H1 (cell line): ENCODE results near the gene ZNF775. TPM values are rescaled to one million over a fixed set of nuclear protein-coding genes. Genes with fewer than 3 reads are reported as not detected.

ENCODE experiments used
- CTCF ChIA-PET: fragments of 300-600 bp; sonication (Branson Sonifier 250); formaldehyde crosslinking; loops from one replicate; lab custom pipeline; 2021; ENCODE audit not compliant: partially characterized antibody; lab: Charles Lee
- POLR2A ChIA-PET: fragments of 300-600 bp; sonication (Branson Sonifier 250); formaldehyde crosslinking; loops from one replicate; lab custom pipeline; 2021; ENCODE audit warnings: inconsistent platforms; ENCODE audit not compliant: partially characterized antibody; lab: Charles Lee
- DNase-seq, 2 experiments: peaks; one replicate each; pipeline versions ENCODE4 v3.0.0 to v3.0.0-alpha.2; 2010 to 2022; ENCODE audit warnings: low spot score in 2 of 2, low read depth in 1 of 2, mixed read lengths in 1 of 2
- FAIRE-seq: peaks from 2 replicates; lab custom pipeline; 2011; peaks lifted over from hg19 to GRCh38; lab: Jason Lieb, UNC
- H2AFZ ChIP-seq: 2 replicates; pipeline ENCODE4 v1.8.1; 2012; ENCODE audit warnings: low read length, inconsistent platforms
- H2AK5ac ChIP-seq: 2 replicates; pipeline ENCODE4 v1.6.1; 2013; ENCODE audit warnings: low read depth, low read length
- H2BK120ac ChIP-seq: replicated peaks from 2 replicates; pipeline ENCODE3; 2013; ENCODE audit warnings: low read depth, low read length, inconsistent platforms
- H2BK12ac ChIP-seq: 2 replicates; pipeline ENCODE4 v1.6.1; 2013; ENCODE audit warnings: low read depth, low read length
- H2BK15ac ChIP-seq: 2 replicates; pipeline ENCODE4 v1.6.1; 2013; ENCODE audit warnings: low read length
- H2BK20ac ChIP-seq: 2 replicates; pipeline ENCODE4 v1.6.1; 2013; ENCODE audit warnings: low read length
- H2BK5ac ChIP-seq: 2 replicates; pipeline ENCODE4 v1.6.1; 2013; ENCODE audit warnings: low read depth, low read length
- H3K14ac ChIP-seq: 2 replicates; pipeline ENCODE4 v1.6.1; 2013; ENCODE audit warnings: inconsistent platforms; ENCODE audit not compliant: insufficient read length
- H3K18ac ChIP-seq: 2 replicates; pipeline ENCODE4 v1.6.1; 2013; ENCODE audit warnings: low read length; ENCODE audit errors: extremely low read depth
- H3K23ac ChIP-seq: 2 replicates; pipeline ENCODE4 v1.6.1; 2013; ENCODE audit warnings: inconsistent platforms; ENCODE audit not compliant: insufficient read length
- H3K23me2 ChIP-seq: 2 replicates; pipeline ENCODE4 v1.6.1; 2013; ENCODE audit warnings: low read depth, low read length
- H3K27ac ChIP-seq: 2 replicates; pipeline ENCODE4 v1.6.1; 2011; ENCODE audit warnings: low read depth, low read length, inconsistent platforms
- H3K27me3 ChIP-seq, 4 experiments: replicated peaks in 1 of 4; 1 replicate in 1 of 4; 2 replicates in 3 of 4; pipeline versions ENCODE4 v1.6.1 to v1.8.1; 2011 to 2013; ENCODE audit warnings: low read length in 3 of 4, mild to moderate bottlenecking in 3 of 4, inconsistent platforms in 2 of 4, mixed read lengths in 2 of 4, moderate library complexity in 1 of 4; ENCODE audit not compliant: control insufficient read depth in 3 of 4, insufficient read depth in 3 of 4; ENCODE audit errors: extremely low read depth in 1 of 4
- H3K36me3 ChIP-seq, 4 experiments: 2 replicates each; pipeline versions ENCODE4 v1.6.1 to v1.8.1; 2011 to 2013; ENCODE audit warnings: mild to moderate bottlenecking in 4 of 4, low read length in 3 of 4, moderate library complexity in 2 of 4, control low read depth in 1 of 4, inconsistent platforms in 1 of 4; ENCODE audit not compliant: insufficient read depth in 4 of 4, control insufficient read depth in 2 of 4
- H3K4ac ChIP-seq: replicated peaks from 2 replicates; pipeline ENCODE3; 2013; ENCODE audit warnings: low read length, low read depth, mixed read lengths, inconsistent platforms; ENCODE audit not compliant: insufficient read length
- H3K4me1 ChIP-seq, 4 experiments: replicated peaks in 1 of 4; 1 replicate in 1 of 4; 2 replicates in 3 of 4; pipeline versions ENCODE4 v1.6.1 to v1.8.1; 2011 to 2013; ENCODE audit warnings: low read length in 3 of 4, inconsistent platforms in 2 of 4, mixed read lengths in 1 of 4; ENCODE audit not compliant: insufficient read depth in 4 of 4, control insufficient read depth in 3 of 4
- H3K4me2 ChIP-seq, 2 experiments: 2 replicates each; pipeline versions ENCODE4 v1.6.1 to v1.8.1; 2011 to 2013; ENCODE audit warnings: low read depth in 2 of 2, low read length in 2 of 2, control low read depth in 1 of 2, inconsistent platforms in 1 of 2, mild to moderate bottlenecking in 1 of 2; ENCODE audit not compliant: insufficient read depth in 1 of 2
- H3K4me3 ChIP-seq, 4 experiments: fragments of 200-600, 300-600 bp in 1 of 4; sonication (generic), shearing (Covaris generic), sonication (Bioruptor Twin) in 1 of 4; 2 replicates each; pipeline versions ENCODE4 v1.5.1 to v1.8.1; 2011 to 2016; ENCODE audit warnings: low read length in 4 of 4, low read depth in 3 of 4, control low read depth in 2 of 4, inconsistent platforms in 2 of 4, mild to moderate bottlenecking in 2 of 4, mixed read lengths in 1 of 4, moderate library complexity in 1 of 4; ENCODE audit not compliant: insufficient read depth in 2 of 4; ENCODE audit errors: extremely low read depth in 1 of 4
- H3K56ac ChIP-seq: replicated peaks from 2 replicates; pipeline ENCODE3; 2013; ENCODE audit warnings: low read depth, mild to moderate bottlenecking, mixed read lengths, low read length, inconsistent platforms; ENCODE audit not compliant: insufficient read length
- H3K79me1 ChIP-seq: 2 replicates; pipeline ENCODE4 v1.6.1; 2013; ENCODE audit warnings: low read depth, low read length, control low read depth
- H3K79me2 ChIP-seq, 2 experiments: 2 replicates each; pipeline versions ENCODE4 v1.6.1 to v1.8.1; 2012 to 2013; ENCODE audit warnings: low read length in 2 of 2, mild to moderate bottlenecking in 2 of 2, inconsistent platforms in 1 of 2; ENCODE audit not compliant: insufficient read depth in 2 of 2, control insufficient read depth in 1 of 2
- H3K9ac ChIP-seq, 4 experiments: replicated peaks in 1 of 4; 1 replicate in 1 of 4; 2 replicates in 3 of 4; pipeline versions ENCODE4 v1.6.1 to v1.8.1; 2011 to 2013; ENCODE audit warnings: low read depth in 3 of 4, low read length in 3 of 4, control low read depth in 2 of 4, mild to moderate bottlenecking in 2 of 4, moderate library complexity in 2 of 4, inconsistent platforms in 1 of 4; ENCODE audit errors: extremely low read depth in 1 of 4
- H3K9me3 ChIP-seq, 2 experiments: 2 replicates each; pipeline versions ENCODE4 v1.6.1 to v1.8.1; 2012 to 2013; ENCODE audit warnings: mild to moderate bottlenecking in 2 of 2, moderate library complexity in 2 of 2, control low read depth in 1 of 2, inconsistent platforms in 1 of 2, low read depth in 1 of 2, low read length in 1 of 2, mixed read lengths in 1 of 2; ENCODE audit not compliant: insufficient read depth in 2 of 2
- H4K20me1 ChIP-seq, 2 experiments: replicated peaks in 1 of 2; 2 replicates each; pipeline versions ENCODE3 to v1.8.1; 2011 to 2013; ENCODE audit warnings: inconsistent platforms in 2 of 2, low read length in 2 of 2, mild to moderate bottlenecking in 1 of 2; ENCODE audit not compliant: insufficient read depth in 2 of 2, control insufficient read depth in 1 of 2
- H4K5ac ChIP-seq: 2 replicates; pipeline ENCODE4 v1.6.1; 2013; ENCODE audit warnings: low read length, low read depth, mixed read lengths, inconsistent platforms; ENCODE audit not compliant: insufficient read length
- H4K8ac ChIP-seq: 2 replicates; pipeline ENCODE4 v1.8.0; 2013; ENCODE audit warnings: mild to moderate bottlenecking, moderate library complexity, low read length, inconsistent platforms; ENCODE audit not compliant: insufficient read depth; ENCODE audit errors: extremely low read depth
- H4K91ac ChIP-seq: replicated peaks from 2 replicates; pipeline ENCODE3; 2013; ENCODE audit warnings: low read length, mixed read lengths, inconsistent platforms; ENCODE audit not compliant: insufficient read length
- CTCF ChIP-seq, 3 experiments: IDR thresholded peaks; 1 replicate in 2 of 3; 2 replicates in 1 of 3; pipeline versions ENCODE4 v1.5.1 to v1.6.1; 2011; ENCODE audit warnings: low read length in 3 of 3, mild to moderate bottlenecking in 3 of 3, inconsistent platforms in 2 of 3, low read depth in 1 of 3, moderate library complexity in 1 of 3; ENCODE audit not compliant: insufficient read depth in 1 of 3; ENCODE audit errors: control extremely low read depth in 1 of 3
- JUND ChIP-seq: IDR thresholded peaks from 2 replicates; pipeline ENCODE4 v1.6.1; 2011; ENCODE audit warnings: mild to moderate bottlenecking, improper control_type of control experiment, low read length
- POLR2A ChIP-seq, 2 experiments: IDR thresholded peaks; 1 replicate in 1 of 2; 2 replicates in 1 of 2; pipeline ENCODE4 v1.6.1; 2011; ENCODE audit warnings: low read depth in 2 of 2, low read length in 2 of 2, mild to moderate bottlenecking in 2 of 2; ENCODE audit errors: control extremely low read depth in 1 of 2
- WGBS, 2 experiments: shearing (Covaris generic) in 1 of 2; methylation state at CpG; one replicate each; pipeline versions ENCODE4 v1.1.6 to v1.1.7; 2013 to 2015; ENCODE audit warnings: low lambda C conversion rate in 2 of 2, mixed read lengths in 2 of 2, inconsistent platforms in 1 of 2, low coverage in 1 of 2, missing lambda C conversion rate in 1 of 2; ENCODE audit not compliant: insufficient replicate concordance in 2 of 2, insufficient coverage in 1 of 2, insufficient read length in 1 of 2; ENCODE audit errors: extremely low coverage in 1 of 2, missing lambda C conversion rate in 1 of 2; 5-methylcytosine and 5-hydroxymethylcytosine counted together
- polyA plus RNA-seq, 7 experiments: library from polyadenylated mRNA; depleted of rRNA in 3 of 7; stranded (reverse) in 5 of 7; unstranded in 2 of 7; fragments of >200 nt in 5 of 7; fragments of 200-250 nt in 2 of 7; gene quantifications; 1 replicate in 5 of 7; 2 replicates in 1 of 7; 4 replicates in 1 of 7; pipeline versions ENCODE4 v1.2.1 to v1.2.3, GENCODE V29; 2011 to 2013; ENCODE audit warnings: missing spikeins in 2 of 7, mixed read lengths in 2 of 7
- total RNA-seq: library from RNA; stranded (reverse); fragmentation: NEBNext Ultra II Directional; extraction: Animal tissue kit (Norgen Biotek cat#: 25700); gene quantifications from 2 replicates; pipeline ENCODE4 v1.2.1, GENCODE V29; 2021

ZNF775 gene
- total and polyA plus RNA-seq, 2 of the 8 experiments (the other 6 are each of a cell fraction or from before 2014, with no cell fraction given), result 13.6 to 21.5 TPM

DNA sequence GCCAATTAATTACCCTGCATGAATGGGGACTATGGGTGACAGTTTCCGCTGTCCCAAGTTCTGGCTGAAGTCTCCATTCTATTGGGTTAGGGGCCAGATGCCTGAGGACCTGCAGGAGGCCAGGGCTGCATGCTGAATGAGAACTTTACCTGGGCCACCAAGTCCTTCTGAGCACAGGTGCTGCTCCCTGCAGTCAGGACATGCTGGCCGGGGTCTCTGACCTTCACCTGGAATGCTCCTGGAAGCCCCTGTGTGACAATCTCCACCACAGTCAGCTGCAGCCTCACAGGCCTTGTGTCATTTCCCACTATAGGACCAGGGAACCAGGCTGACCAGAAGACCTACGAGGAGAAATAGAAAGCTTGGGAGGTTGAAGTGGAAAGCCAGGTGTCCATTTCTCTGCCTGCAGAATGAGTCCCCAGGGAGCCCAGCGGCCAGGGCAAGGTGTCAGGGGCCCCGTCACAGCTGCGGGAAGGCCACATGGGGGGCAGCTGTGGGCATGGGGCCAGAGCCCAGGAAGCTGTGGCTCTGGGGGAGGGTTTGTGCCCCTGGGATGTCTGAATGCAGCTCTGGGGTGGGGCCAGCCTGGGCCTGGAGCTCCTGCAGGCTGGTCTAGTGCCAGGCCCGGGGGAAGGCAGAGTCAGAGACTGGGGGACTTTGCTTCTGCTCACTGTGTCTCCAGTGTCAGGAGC is 65.7 kb downstream of the ZNF775 start:
- no peak overlapping the region for H3K14ac ChIP-seq
- no peak overlapping the region for H4K8ac ChIP-seq
- H3K4me3 ChIP-seq, result no peak overlapping the region
- no peaks in the 10 kb centered on the region for H3K79me2 ChIP-seq
- FAIRE-seq (no peak), DNase-seq (no peak)
- H2BK15ac ChIP-seq, result no peak overlapping the region
- TF ChIP-seq POLR2A (IDR thresholded peaks at IDR 0.05; ENCODE audit: control extremely low read depth in 1 of 2, low read depth in 2 of 2, low read length in 2 of 2) (no peak), CTCF (IDR thresholded peaks at IDR 0.05; ENCODE audit: control extremely low read depth in 1 of 3, insufficient read depth in 1 of 3, low read depth in 1 of 3, low read length in 3 of 3) (no peak), JUND (no peak)
- H2BK20ac ChIP-seq, result no peak overlapping the region
- 94% methylated on average over 7 of the region's 7 CpGs; no CpG with 5 or more reads in 1 of the 2 experiments for WGBS, 2 experiments
- H4K5ac ChIP-seq, result no peak overlapping the region
- H2BK5ac ChIP-seq, result no peak overlapping the region
- H3K18ac ChIP-seq, result no peak overlapping the region
- CTCF ChIA-PET, result interaction anchor here (0.5 to 1.5 kb wide), 10 partner anchors 11 to 437 kb away, joined by 3 to 8 read pairs (median 4); no protein-coding TSS in a partner anchor
- no peak overlapping the region for H3K9ac ChIP-seq
- H4K20me1 ChIP-seq, result no peaks in the 10 kb centered on the region
- no peak overlapping the region for H3K23ac ChIP-seq
- peaks cover 3 to 4% of the 10 kb centered on the region in 2 experiments; a peak in 1 of 4 replicates for H3K9me3 ChIP-seq
- no peak overlapping the region for H2BK120ac ChIP-seq
- POLR2A ChIA-PET, result no interaction called here
- H3K23me2 ChIP-seq, result no peaks in the 10 kb centered on the region
- H2AK5ac ChIP-seq, result no peak overlapping the region
- H4K91ac ChIP-seq, result no peak overlapping the region
- H3K4me1 ChIP-seq, result peaks cover 0 to 5% (median 2%) of the 10 kb centered on the region in 4 experiments; a peak in 3 of 7 replicates
- no peaks in the 10 kb centered on the region for H3K36me3 ChIP-seq
- H2BK12ac ChIP-seq, result no peak overlapping the region
- no peak overlapping the region for H3K56ac ChIP-seq
- no peaks in the 10 kb centered on the region for H3K79me1 ChIP-seq
- no peak overlapping the region for H3K4me2 ChIP-seq
- H2AFZ ChIP-seq, result no peak overlapping the region
- H3K27ac ChIP-seq, result no peak overlapping the region
- H3K27me3 ChIP-seq, result peaks cover 0 to 6% (median 2%) of the 10 kb centered on the region in 4 experiments; a peak in 3 of 7 replicates
- no peak overlapping the region for H3K4ac ChIP-seq
